ENCODE results near the gene COX20. TPM values are rescaled to one million over a fixed set of nuclear protein-coding genes. Genes with fewer than 3 reads are reported as not detected.

COX20 gene, protein sequence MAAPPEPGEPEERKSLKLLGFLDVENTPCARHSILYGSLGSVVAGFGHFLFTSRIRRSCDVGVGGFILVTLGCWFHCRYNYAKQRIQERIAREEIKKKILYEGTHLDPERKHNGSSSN
- total RNA-seq, result 15.2 and 27.5 TPM in 2 replicates

DNA sequence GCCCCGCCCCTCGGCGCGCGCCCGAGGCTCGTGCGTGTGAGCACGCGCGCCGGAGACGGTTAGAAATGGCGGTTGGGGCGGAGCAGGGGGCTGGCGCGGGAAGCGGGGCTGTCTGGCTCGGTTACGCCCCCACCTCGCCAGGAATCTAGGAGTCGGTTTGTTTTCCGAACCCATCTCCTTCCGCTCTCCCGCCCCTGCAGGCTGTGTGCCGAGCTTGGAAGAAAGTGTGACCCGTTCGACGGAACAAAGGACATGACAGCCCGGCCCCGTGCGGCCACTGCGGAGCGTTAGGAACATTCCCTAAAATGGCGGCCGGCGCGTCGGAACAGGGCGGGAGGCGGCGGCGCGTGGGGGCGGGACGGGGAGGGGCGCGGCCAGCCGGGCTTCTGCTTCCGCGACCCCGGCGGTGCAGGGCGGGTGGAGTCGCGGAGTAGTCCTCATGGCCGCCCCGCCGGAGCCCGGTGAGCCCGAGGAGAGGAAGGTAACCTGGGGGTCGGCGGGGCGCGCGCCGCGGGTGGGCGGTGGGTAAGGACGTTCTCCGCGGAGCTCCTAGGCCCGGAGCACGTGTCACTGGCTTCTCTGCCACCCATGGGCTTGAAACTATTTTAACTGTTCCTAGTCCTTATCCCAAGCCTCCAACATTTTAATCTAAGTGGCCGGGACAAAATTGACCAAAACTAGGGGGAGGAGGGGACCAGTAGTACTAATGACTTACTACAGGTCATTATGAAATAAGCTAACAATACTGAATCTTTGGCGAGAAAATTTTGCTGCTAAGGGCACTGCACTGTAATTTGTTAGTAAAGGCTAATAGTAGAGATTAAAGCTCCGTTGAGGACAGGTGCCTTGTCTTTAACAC is at the start of gene COX20:
Gene COX20, plus strand, starts transcription at position 383 of the 859 bp plus-strand sequence. Its CDS starts 57 bp downstream, at position 440.

DNA sequence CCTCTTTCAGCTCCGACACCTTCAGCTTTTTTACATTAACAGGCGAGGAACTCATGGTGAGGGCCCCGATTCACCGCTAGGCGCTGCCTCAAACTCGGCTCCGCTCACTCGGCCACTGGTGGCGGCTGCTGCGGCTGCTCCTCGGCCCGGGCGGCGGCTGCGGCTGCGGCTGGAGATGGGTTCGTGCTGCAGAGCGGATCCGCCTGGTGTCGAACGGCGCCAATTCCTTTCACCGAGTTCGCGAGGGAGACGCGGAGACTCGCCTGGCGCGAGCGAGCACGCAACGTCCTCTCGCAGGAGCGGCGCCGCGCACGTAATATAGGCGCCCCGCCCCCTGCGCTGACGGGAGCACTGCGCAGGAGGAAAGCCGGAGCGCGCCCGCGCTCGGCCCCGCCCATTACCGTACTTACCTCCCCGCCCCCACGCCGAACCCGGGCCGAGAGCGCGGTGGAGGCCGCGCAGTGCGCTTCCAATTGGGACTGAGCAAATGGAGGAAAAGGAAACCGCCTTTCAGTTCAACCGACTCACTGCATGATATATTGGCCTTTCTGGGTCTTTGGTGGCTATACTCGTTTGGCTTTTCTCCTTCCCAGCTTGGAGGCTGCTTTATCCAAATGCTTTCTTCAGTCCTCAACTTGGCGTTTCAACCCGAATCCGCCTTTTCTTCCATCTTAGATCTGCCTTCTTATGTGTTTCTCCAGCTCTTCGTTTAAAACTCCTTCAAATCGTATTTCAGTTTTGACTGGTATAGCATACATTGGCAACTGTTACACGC is 29.0 kb downstream of the COX20 start, which contains the start of gene HNRNPU:
Gene HNRNPU, minus strand, starts transcription at position 291 of the 775 bp plus-strand sequence. Its CDS starts 236 bp downstream, at position 55.

Other genes starting within 250 kb of the COX20 start
- gene DESI2, start 182.5 kb upstream of the COX20 start, total RNA-seq, result 35.9 and 42.1 TPM in 2 replicates
- gene HNRNPU, start 28.9 kb downstream of the COX20 start, total RNA-seq, result 192 and 227 TPM in 2 replicates